MM.1S (cell line): ENCODE measurements around the gene CCDC88C.

ENCODE experiments used
- EZH2phosphoT487 ChIP-seq: fragments of 300-600 bp; sonication (generic); IDR thresholded peaks from 2 replicates; pipeline ENCODE4 v1.6.1; 2018; ENCODE audit warnings: antibody characterized with exemption, low read length
- TF ChIP-seq, protein P1 (sequence below): fragments of 300-600 bp; sonication (generic); IDR thresholded peaks from 2 replicates; pipeline ENCODE4 v1.5.1; 2016; ENCODE audit warnings: antibody characterized with exemption, low read length, mixed read lengths

GRCh38 chr14:91263329-91263728, 154.3 kb downstream of the CCDC88C start:
- TF ChIP-seq, protein P1, sequence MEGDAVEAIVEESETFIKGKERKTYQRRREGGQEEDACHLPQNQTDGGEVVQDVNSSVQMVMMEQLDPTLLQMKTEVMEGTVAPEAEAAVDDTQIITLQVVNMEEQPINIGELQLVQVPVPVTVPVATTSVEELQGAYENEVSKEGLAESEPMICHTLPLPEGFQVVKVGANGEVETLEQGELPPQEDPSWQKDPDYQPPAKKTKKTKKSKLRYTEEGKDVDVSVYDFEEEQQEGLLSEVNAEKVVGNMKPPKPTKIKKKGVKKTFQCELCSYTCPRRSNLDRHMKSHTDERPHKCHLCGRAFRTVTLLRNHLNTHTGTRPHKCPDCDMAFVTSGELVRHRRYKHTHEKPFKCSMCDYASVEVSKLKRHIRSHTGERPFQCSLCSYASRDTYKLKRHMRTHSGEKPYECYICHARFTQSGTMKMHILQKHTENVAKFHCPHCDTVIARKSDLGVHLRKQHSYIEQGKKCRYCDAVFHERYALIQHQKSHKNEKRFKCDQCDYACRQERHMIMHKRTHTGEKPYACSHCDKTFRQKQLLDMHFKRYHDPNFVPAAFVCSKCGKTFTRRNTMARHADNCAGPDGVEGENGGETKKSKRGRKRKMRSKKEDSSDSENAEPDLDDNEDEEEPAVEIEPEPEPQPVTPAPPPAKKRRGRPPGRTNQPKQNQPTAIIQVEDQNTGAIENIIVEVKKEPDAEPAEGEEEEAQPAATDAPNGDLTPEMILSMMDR = no peak
- no peak for TF ChIP-seq EZH2phosphoT487
